K562 (cell line): ENCODE data around the gene TMEM38B. TPM values are rescaled to one million over a fixed set of nuclear protein-coding genes. Genes with fewer than 3 reads are reported as not detected.
A peak's percentile ranks its signal among the peaks of the same experiment; 100 is the strongest.

Source experiments
- BCOR ChIP-seq: fragments of 450-650 bp; IDR thresholded peaks from 2 replicates; pipeline ENCODE4 v1.6.1; 2016
- C11orf30 ChIP-seq: fragments of 450-650 bp; IDR thresholded peaks from 2 replicates; pipeline ENCODE4 v1.6.1; 2016; ENCODE audit warnings: low read depth, mild to moderate bottlenecking
- CBFA2T3 ChIP-seq: fragments of 450-650 bp; IDR thresholded peaks from 2 replicates; pipeline ENCODE4 v1.6.1; 2017
- CEBPG ChIP-seq, 3 experiments: fragments of 200-800 bp in 1 of 3; sonication (Bioruptor generic) in 1 of 3; sonication (generic) in 1 of 3; formaldehyde crosslinking in 1 of 3; IDR thresholded peaks in 2 of 3; conservative IDR thresholded peaks in 1 of 3; 2 replicates each; pipeline versions ENCODE4 v1.6.1 to v1.8.0; 2016 to 2022; ENCODE audit warnings: missing compliant biosample characterization in 2 of 3, missing genetic modification characterization in 2 of 3, mild to moderate bottlenecking in 1 of 3, missing genetic modification reagents in 1 of 3
- ELF2 ChIP-seq: fragments of 250-450 bp; sonication (Bioruptor Pico); IDR thresholded peaks from 2 replicates; pipeline ENCODE4 v1.5.0; 2021; ENCODE audit warnings: mild to moderate bottlenecking
- ELF4 ChIP-seq: fragments of 450-650 bp; formaldehyde crosslinking; IDR thresholded peaks from 2 replicates; pipeline ENCODE4 v1.4.0; 2022; ENCODE audit warnings: missing genetic modification characterization
- ESRRA ChIP-seq: fragments of 450-650 bp; IDR thresholded peaks from 2 replicates; pipeline ENCODE4 v1.6.1; 2014; ENCODE audit warnings: low read depth, mild to moderate bottlenecking, moderate library complexity, borderline replicate concordance
- GABPA ChIP-seq: fragments of 200-800 bp; sonication (Bioruptor generic); conservative IDR thresholded peaks from 2 replicates; pipeline ENCODE4 v1.6.1; 2016; ENCODE audit warnings: low read depth, missing genetic modification characterization, missing compliant biosample characterization
- HMG20A ChIP-seq: fragments of 450-650 bp; formaldehyde crosslinking; conservative IDR thresholded peaks from 2 replicates; pipeline ENCODE4 v1.4.0; 2020; ENCODE audit warnings: mild to moderate bottlenecking, mixed read lengths
- KDM2B ChIP-seq: fragments of 250-450 bp; sonication (Bioruptor Pico); IDR thresholded peaks from 2 replicates; pipeline ENCODE4 v1.8.0; 2021; ENCODE audit warnings: mild to moderate bottlenecking, moderate library complexity
- LCOR ChIP-seq: sonication (generic); formaldehyde crosslinking; IDR thresholded peaks from 2 replicates; pipeline ENCODE4 v1.8.0; 2022; ENCODE audit warnings: mild to moderate bottlenecking, missing genetic modification reagents
- MCM2 ChIP-seq: fragments of 450-650 bp; IDR thresholded peaks from 2 replicates; pipeline ENCODE4 v1.6.1; 2017; ENCODE audit warnings: low read depth, mild to moderate bottlenecking
- MED1 ChIP-seq: sonication (generic); formaldehyde crosslinking; IDR thresholded peaks from 2 replicates; pipeline ENCODE4 v1.8.1; 2023; ENCODE audit warnings: missing genetic modification reagents, borderline replicate concordance
- NFE2L1 ChIP-seq: fragments of 450-650 bp; IDR thresholded peaks from 2 replicates; pipeline ENCODE4 v1.6.1; 2016; ENCODE audit warnings: missing genetic modification characterization, low read depth, mild to moderate bottlenecking, missing compliant biosample characterization, moderate library complexity, borderline replicate concordance
- PHB2 ChIP-seq: fragments of 450-650 bp; IDR thresholded peaks from 2 replicates; pipeline ENCODE4 v1.6.1; 2017; ENCODE audit warnings: low read depth
- RHOXF2B ChIP-seq: fragments of 250-450 bp; sonication (Bioruptor Pico); conservative IDR thresholded peaks from 2 replicates; pipeline ENCODE4 v1.5.1; 2021
- SIN3B ChIP-seq: fragments of 450-650 bp; IDR thresholded peaks from 2 replicates; pipeline ENCODE4 v1.6.1; 2017; ENCODE audit warnings: low read depth, mild to moderate bottlenecking, moderate library complexity
- SIRT6 ChIP-seq: IDR thresholded peaks from one replicate; pipeline ENCODE4 v1.6.1; 2012; ENCODE audit warnings: low read depth, mild to moderate bottlenecking, control low read depth, inconsistent platforms, low read length, moderate library complexity
- ZKSCAN1 ChIP-seq: fragments of 150-350 bp; IDR thresholded peaks from 2 replicates; pipeline ENCODE4 v1.6.1; 2016; ENCODE audit warnings: low read depth, low read length
- polyA plus RNA-seq, 8 experiments: library from polyadenylated mRNA; depleted of rRNA in 4 of 8; stranded (reverse) in 5 of 8; unstranded in 3 of 8; fragments of >200 nt; fragmentation: Nextera tagmentation in 2 of 8; fragmentation: Illumina TruSeq in 1 of 8; extraction: Ambion mirVana in 2 of 8; extraction: Trizol in 1 of 8; gene quantifications; 2 replicates each; pipeline versions ENCODE4 v1.2.1 to v1.2.3, GENCODE V29; 2011 to 2014; ENCODE audit warnings: inconsistent platforms in 1 of 8, missing spikeins in 1 of 8
- total RNA-seq, 7 experiments: library from RNA; depleted of rRNA in 6 of 7; stranded (reverse); fragments of >200 nt in 6 of 7; fragmentation: Illumina TruSeq in 2 of 7; extraction: Trizol in 2 of 7; gene quantifications; 2 replicates each; pipeline versions ENCODE4 v1.2.1 to v1.2.3, GENCODE V29; 2011 to 2021; ENCODE audit warnings: low replicate concordance in 1 of 7
- TF ChIP-seq, protein P1 (sequence below), 2 experiments: fragments of 450-650 bp; conservative IDR thresholded peaks; 2 replicates each; pipeline ENCODE4 v1.6.1; 2017; ENCODE audit warnings: mild to moderate bottlenecking in 2 of 2, moderate library complexity in 2 of 2
- TF ChIP-seq, protein P2 (sequence below): sonication (generic); formaldehyde crosslinking; IDR thresholded peaks from 2 replicates; pipeline ENCODE4 v1.8.1; 2023; ENCODE audit warnings: mild to moderate bottlenecking, missing genetic modification reagents

TMEM38B gene
- total and polyA plus RNA-seq, 9 of the 15 experiments (the other 6 are each of a cell fraction or from before 2014, with no cell fraction given): 26.0 to 57.5 (median 38.5) TPM

DNA sequence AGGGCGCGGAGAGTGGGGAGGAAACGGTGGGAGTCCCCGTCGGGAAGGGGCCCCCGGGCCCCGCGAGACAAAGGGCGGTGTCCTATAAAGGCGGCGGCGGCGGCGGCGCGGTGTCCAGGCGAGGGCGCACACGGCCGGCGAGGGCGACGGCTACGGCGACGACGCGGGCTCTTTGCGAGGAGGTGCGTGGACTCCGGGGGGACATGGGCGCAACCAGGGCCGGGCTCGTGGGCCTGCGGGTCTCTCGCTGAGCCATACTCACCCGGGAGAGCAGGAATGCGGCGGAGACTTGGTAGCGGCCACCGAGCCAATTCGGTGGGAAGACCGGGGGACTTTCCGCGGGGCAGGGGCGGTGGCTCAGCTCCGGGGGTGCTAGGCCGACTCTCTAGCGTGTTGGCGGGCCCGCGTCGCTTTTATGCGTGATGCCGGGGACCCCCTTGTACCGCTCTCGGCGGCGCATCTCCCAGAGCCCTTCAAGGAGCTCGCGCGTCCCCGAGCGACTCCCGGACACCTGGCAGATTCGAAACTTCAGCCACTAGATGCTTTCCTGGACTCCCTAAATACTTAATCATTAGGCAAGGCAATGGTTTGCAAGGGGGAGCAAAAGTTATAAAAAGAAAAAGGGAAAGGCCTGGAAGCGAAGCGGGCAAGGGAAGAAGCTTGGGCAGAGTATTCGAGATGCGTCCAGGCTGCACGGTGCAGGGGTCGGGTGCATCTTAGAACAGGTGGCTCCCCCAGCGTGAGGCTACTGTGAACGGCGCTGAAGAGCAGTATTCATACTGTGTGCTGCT, 38.0 kb upstream of the TMEM38B start (continued):
- TF ChIP-seq LCOR: peak; percentile 76; the same call in 1 of the 2 replicates
- no peak for TF ChIP-seq SIRT6
- TF ChIP-seq MED1: no peak
- TF ChIP-seq CEBPG (CRISPR knock-in tag; IDR thresholded peaks at IDR 0.05): peak; percentile 23; the same call in 1 of the 2 replicates
- no peak for TF ChIP-seq CEBPG (tag; conservative IDR thresholded peaks at IDR 0.05 in 1 of 2, IDR thresholded peaks at IDR 0.05 in 1 of 2)
- TF ChIP-seq, protein P1, sequence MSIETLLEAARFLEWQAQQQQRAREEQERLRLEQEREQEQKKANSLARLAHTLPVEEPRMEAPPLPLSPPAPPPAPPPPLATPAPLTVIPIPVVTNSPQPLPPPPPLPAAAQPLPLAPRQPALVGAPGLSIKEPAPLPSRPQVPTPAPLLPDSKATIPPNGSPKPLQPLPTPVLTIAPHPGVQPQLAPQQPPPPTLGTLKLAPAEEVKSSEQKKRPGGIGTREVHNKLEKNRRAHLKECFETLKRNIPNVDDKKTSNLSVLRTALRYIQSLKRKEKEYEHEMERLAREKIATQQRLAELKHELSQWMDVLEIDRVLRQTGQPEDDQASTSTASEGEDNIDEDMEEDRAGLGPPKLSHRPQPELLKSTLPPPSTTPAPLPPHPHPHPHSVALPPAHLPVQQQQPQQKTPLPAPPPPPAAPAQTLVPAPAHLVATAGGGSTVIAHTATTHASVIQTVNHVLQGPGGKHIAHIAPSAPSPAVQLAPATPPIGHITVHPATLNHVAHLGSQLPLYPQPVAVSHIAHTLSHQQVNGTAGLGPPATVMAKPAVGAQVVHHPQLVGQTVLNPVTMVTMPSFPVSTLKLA (conservative IDR thresholded peaks at IDR 0.05): peak in 1 of 2 experiments; percentile 24; a peak in 1 of 4 replicates
- TF ChIP-seq BCOR: peak; percentile 22; the same call in 1 of the 2 replicates
- peak; percentile 42; the same call in 1 of the 2 replicates for TF ChIP-seq KDM2B (CRISPR knock-in tag)
- TF ChIP-seq ESRRA: no peak
- no peak for TF ChIP-seq MCM2
- TF ChIP-seq GABPA: no peak
- no peak for TF ChIP-seq CBFA2T3
- no peak for TF ChIP-seq PHB2
- no peak for TF ChIP-seq ELF4 (CRISPR knock-in tag)
- TF ChIP-seq C11orf30: no peak
- TF ChIP-seq SIN3B: no peak
- TF ChIP-seq HMG20A (CRISPR knock-in tag): no peak
- TF ChIP-seq RHOXF2B (CRISPR knock-in tag): no peak
- TF ChIP-seq, protein P2, sequence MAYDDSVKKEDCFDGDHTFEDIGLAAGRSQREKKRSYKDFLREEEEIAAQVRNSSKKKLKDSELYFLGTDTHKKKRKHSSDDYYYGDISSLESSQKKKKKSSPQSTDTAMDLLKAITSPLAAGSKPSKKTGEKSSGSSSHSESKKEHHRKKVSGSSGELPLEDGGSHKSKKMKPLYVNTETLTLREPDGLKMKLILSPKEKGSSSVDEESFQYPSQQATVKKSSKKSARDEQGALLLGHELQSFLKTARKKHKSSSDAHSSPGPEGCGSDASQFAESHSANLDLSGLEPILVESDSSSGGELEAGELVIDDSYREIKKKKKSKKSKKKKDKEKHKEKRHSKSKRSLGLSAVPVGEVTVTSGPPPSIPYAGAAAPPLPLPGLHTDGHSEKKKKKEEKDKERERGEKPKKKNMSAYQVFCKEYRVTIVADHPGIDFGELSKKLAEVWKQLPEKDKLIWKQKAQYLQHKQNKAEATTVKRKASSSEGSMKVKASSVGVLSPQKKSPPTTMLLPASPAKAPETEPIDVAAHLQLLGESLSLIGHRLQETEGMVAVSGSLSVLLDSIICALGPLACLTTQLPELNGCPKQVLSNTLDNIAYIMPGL: 0 out of 2 replicates have a peak, but pooled peaks have one; percentile 72
- no peak for TF ChIP-seq NFE2L1 (tag)
- no peak for TF ChIP-seq ELF2 (CRISPR knock-in tag)
- no peak for TF ChIP-seq ZKSCAN1
